ENCODE data around the gene ORAI3. TPM values are rescaled to one million over a fixed set of nuclear protein-coding genes. Genes with fewer than 3 reads are reported as not detected.

Gene ORAI3
- polyA plus RNA-seq, 2 of the 4 experiments (the other 2 are of a cell fraction) = 10.5 to 14.1 TPM

- Histone ChIP-seq H3K27ac (no peak overlapping the region), H3K4me1 (no peaks in the 10 kb centered on the region), H3K4me2 (no peak overlapping the region), H3K4me3 (no peak overlapping the region), H3K9me3 (no peaks in the 10 kb centered on the region)
- no peak for FAIRE-seq
- no peak for TF ChIP-seq PBX3 (IDR thresholded peaks at IDR 0.05)
- ChIA-PET CTCF (interaction anchor here (0.8 to 8.8 kb wide), 4 partner anchors 11 to 18 kb away, joined by 3 to 75 read pairs (median 4); partner anchors contain the start of gene HSD3B7), POLR2A (interaction anchor here (1.3 kb wide), 1 partner anchor 14 kb away, joined by 3 read pairs; the partner anchor contains the start of gene SETD1A)
- DNase-seq (ENCODE audit: low read depth in 1 of 2, low spot score in 1 of 2) = no peak
- 96% methylated on average over 13 of the region's 14 CpGs for WGBS (ENCODE audit: missing lambda C conversion rate)
- ATAC-seq = no peak
Measured at GRCh38 chr16:30971298-30971697, 22.4 kb downstream of the ORAI3 start.

GRCh38 chr16:30972872-30973271, 24.0 kb downstream of the ORAI3 start:
- ChIA-PET POLR2A (no interaction called here), CTCF (interaction anchor here (0.6 to 8.8 kb wide), 4 partner anchors 11 to 903 kb away, joined by 3 to 75 read pairs (median 4); partner anchors contain the start of gene HSD3B7)
- TF ChIP-seq BHLHE40 (IDR thresholded peaks at IDR 0.05; ENCODE audit: low read depth, low read length) (no peak), CBX8 (IDR thresholded peaks at IDR 0.05) (no peak), HEYL (CRISPR knock-in tag; IDR thresholded peaks at IDR 0.05) (no peak), ZC3H11A (IDR thresholded peaks at IDR 0.05) (no peak), NR3C1 (IDR thresholded peaks at IDR 0.05) (no peak), RFX5 (IDR thresholded peaks at IDR 0.05) (no peak), ZFP36 (IDR thresholded peaks at IDR 0.05; ENCODE audit: borderline replicate concordance, partially characterized antibody) (no peak), E2F6 (IDR thresholded peaks at IDR 0.05; ENCODE audit: borderline replicate concordance, low read depth) (no peak), PBX3 (IDR thresholded peaks at IDR 0.05) (no peak), FOSL2 (IDR thresholded peaks at IDR 0.05) (no peak), FOSL2 (CRISPR knock-in tag; IDR thresholded peaks at IDR 0.05) (no peak), HOXA7 (CRISPR knock-in tag; IDR thresholded peaks at IDR 0.05) (no peak)
- WGBS (ENCODE audit: missing lambda C conversion rate) = 89% methylated on average over 7 of the region's 7 CpGs
- ATAC-seq = peak; percentile 61 to 66
- Histone ChIP-seq H3K4me1 (no peaks in the 10 kb centered on the region), H3K9me3 (no peaks in the 10 kb centered on the region), H3K4me2 (no peak overlapping the region), H3K27ac (no peak overlapping the region), H3K4me3 (no peak overlapping the region)
- FAIRE-seq = no peak
- DNase-seq (ENCODE audit: low read depth in 1 of 2, low spot score in 1 of 2) = peak; percentile 32 to 39

GRCh38 chr16:30974348-30974747, 25.5 kb downstream of the ORAI3 start:
- H3K4me1 ChIP-seq = no peaks in the 10 kb centered on the region
- ATAC-seq (no peak), FAIRE-seq (no peak), DNase-seq (ENCODE audit: low read depth in 1 of 2, low spot score in 1 of 2) (no peak)
- no peak overlapping the region for H3K4me3 ChIP-seq
- H3K9me3 ChIP-seq = no peaks in the 10 kb centered on the region
- no peak overlapping the region for H3K27ac ChIP-seq
- ChIA-PET POLR2A (no interaction called here), CTCF (interaction anchor here (0.9 to 1.9 kb wide), 2 partner anchors 10 to 15 kb away, joined by 3 to 13 read pairs; partner anchors contain the start of gene HSD3B7)
- H3K4me2 ChIP-seq = no peak overlapping the region
- WGBS (ENCODE audit: missing lambda C conversion rate) = 97% methylated on average over 6 of the region's 6 CpGs
- no peak for TF ChIP-seq RFX5 (IDR thresholded peaks at IDR 0.05)
- TF ChIP-seq ZSCAN20 (CRISPR knock-in tag; IDR thresholded peaks at IDR 0.05) = no peak
- TF ChIP-seq POLR2AphosphoS2 (conservative IDR thresholded peaks at IDR 0.05; ENCODE audit: low read length) = no peak
- TF ChIP-seq MYC (IDR thresholded peaks at IDR 0.05; ENCODE audit: borderline replicate concordance, low read length) = no peak
- TF ChIP-seq MAZ (IDR thresholded peaks at IDR 0.05; ENCODE audit: borderline replicate concordance, low read depth, low read length) = no peak
- no peak for TF ChIP-seq USF2 (IDR thresholded peaks at IDR 0.05)
- TF ChIP-seq HES2 (IDR thresholded peaks at IDR 0.05) = no peak
- TF ChIP-seq BHLHE40 (IDR thresholded peaks at IDR 0.05; ENCODE audit: low read depth, low read length) = no peak
- TF ChIP-seq TFCP2L1 (CRISPR knock-in tag; IDR thresholded peaks at IDR 0.05) = no peak
- TF ChIP-seq TP53 (CRISPR knock-in tag; IDR thresholded peaks at IDR 0.05) = no peak
